ENCODE results near the gene NPTN. TPM values are rescaled to one million over a fixed set of nuclear protein-coding genes. Genes with fewer than 3 reads are reported as not detected.

The NPTN gene
- total RNA-seq, 1 experiment from 2014 or later: 164 TPM

DNA sequence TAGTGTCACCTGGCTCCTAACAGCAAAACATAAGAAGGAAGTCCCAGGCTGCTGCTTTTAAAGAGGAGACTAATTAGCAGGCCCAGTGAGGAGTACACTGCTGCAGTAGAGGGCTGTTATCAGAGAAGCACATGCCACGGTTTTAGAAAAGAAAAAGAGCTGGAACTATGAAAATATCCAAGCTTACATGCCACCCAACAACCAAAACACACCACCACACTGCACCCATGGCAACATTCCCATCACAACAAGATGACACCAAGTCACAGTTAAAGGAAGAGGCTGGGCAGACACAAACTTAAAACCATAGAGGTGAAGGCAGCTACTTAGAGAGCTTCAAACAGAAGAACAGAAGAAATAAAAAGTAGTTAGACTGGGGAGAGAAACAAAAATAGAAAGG is 37.0 kb downstream of the NPTN start:
- no peak overlapping the region for H2AFZ ChIP-seq (ENCODE audit: low read length)
- peaks cover 96% of the 10 kb centered on the region for H3K79me2 ChIP-seq (ENCODE audit: low read length)
- no peaks in the 10 kb centered on the region for H3K27me3 ChIP-seq (ENCODE audit: low read length)
- no peak for DNase-seq
- H3K4me3 ChIP-seq (ENCODE audit: low read length): no peak overlapping the region
- H3K9me2 ChIP-seq (replicated peaks; ENCODE audit: low read length): no peaks in the 10 kb centered on the region
- H3K9me3 ChIP-seq (ENCODE audit: low read length): no peaks in the 10 kb centered on the region
- POLR2A ChIA-PET (ENCODE audit: unreplicated experiment): no interaction called here
- H3K4me2 ChIP-seq (ENCODE audit: low read length): no peak overlapping the region
- intact Hi-C loops (cut with micrococcal nuclease): no loop called here
- peaks cover 10% of the 10 kb centered on the region for H3K36me3 ChIP-seq (ENCODE audit: low read depth, low read length)
- H3K4me1 ChIP-seq (ENCODE audit: insufficient read depth, low read length): peaks cover 23% of the 10 kb centered on the region
- no peak overlapping the region for H3K9ac ChIP-seq (ENCODE audit: low read length)
- no peaks in the 10 kb centered on the region for H3F3A ChIP-seq (ENCODE audit: low read length, unreplicated experiment)
- no peak for ATAC-seq
- TF ChIP-seq EZH2 (IDR thresholded peaks at IDR 0.05; ENCODE audit: low read length, unreplicated experiment) (no peak), EZH2phosphoT487 (IDR thresholded peaks at IDR 0.05; ENCODE audit: borderline replicate concordance, low read length) (no peak)
- no peak overlapping the region for H3K27ac ChIP-seq (ENCODE audit: low read length)
- peaks cover 49% of the 10 kb centered on the region for H4K20me1 ChIP-seq (ENCODE audit: low read length)
- no TSS peak for BruUV-seq (replicated peaks)
- CTCF ChIA-PET: interaction anchor here (1.7 kb wide), 1 partner anchor 40 kb away, joined by 4 read pairs; no protein-coding TSS in a partner anchor

GRCh38 chr15:73594109-73594508 is 39.1 kb downstream of the NPTN start:
- H3F3A ChIP-seq (ENCODE audit: low read length, unreplicated experiment): no peaks in the 10 kb centered on the region
- H3K79me2 ChIP-seq (ENCODE audit: low read length): peaks cover 76% of the 10 kb centered on the region
- H3K9me3 ChIP-seq (ENCODE audit: low read length): no peaks in the 10 kb centered on the region
- H2AFZ ChIP-seq (ENCODE audit: low read length): no peak overlapping the region
- ATAC-seq (no peak), DNase-seq (no peak)
- no TSS peak for BruUV-seq (replicated peaks)
- intact Hi-C loops (cut with micrococcal nuclease): no loop called here
- peaks cover 7% of the 10 kb centered on the region; the same call in 1 of the 2 replicates for H3K4me1 ChIP-seq (ENCODE audit: insufficient read depth, low read length)
- no peak overlapping the region for H3K9ac ChIP-seq (ENCODE audit: low read length)
- no peak overlapping the region for H3K27ac ChIP-seq (ENCODE audit: low read length)
- no peak overlapping the region for H3K4me2 ChIP-seq (ENCODE audit: low read length)
- no peaks in the 10 kb centered on the region for H3K9me2 ChIP-seq (replicated peaks; ENCODE audit: low read length)
- peaks cover 18% of the 10 kb centered on the region for H3K36me3 ChIP-seq (ENCODE audit: low read depth, low read length)
- ChIA-PET POLR2A (ENCODE audit: unreplicated experiment) (no interaction called here), CTCF (no interaction called here)
- H3K27me3 ChIP-seq (ENCODE audit: low read length): no peaks in the 10 kb centered on the region
- H4K20me1 ChIP-seq (ENCODE audit: low read length): peaks cover 43% of the 10 kb centered on the region
- H3K4me3 ChIP-seq (ENCODE audit: low read length): no peak overlapping the region
- no peak for TF ChIP-seq CTCF (conservative IDR thresholded peaks at IDR 0.05; ENCODE audit: low read depth, low read length)
- no peak for TF ChIP-seq EZH2 (IDR thresholded peaks at IDR 0.05; ENCODE audit: low read length, unreplicated experiment)
- no peak for TF ChIP-seq EZH2phosphoT487 (IDR thresholded peaks at IDR 0.05; ENCODE audit: borderline replicate concordance, low read length)

- CTCF ChIA-PET: no interaction called here
- BruUV-seq (replicated peaks): no TSS peak
Measured at GRCh38 chr15:73593304-73594074, 39.7 kb downstream of the NPTN start.

More at GRCh38 chr15:73593304-73594074, 39.7 kb downstream of the NPTN start:
- no peak for TF ChIP-seq CTCF (conservative IDR thresholded peaks at IDR 0.05; ENCODE audit: low read depth, low read length)
- no peak for TF ChIP-seq EZH2phosphoT487 (IDR thresholded peaks at IDR 0.05; ENCODE audit: borderline replicate concordance, low read length)
- no peak for TF ChIP-seq EZH2 (IDR thresholded peaks at IDR 0.05; ENCODE audit: low read length, unreplicated experiment)
- H3K27me3 ChIP-seq (ENCODE audit: low read length): no peaks in the 10 kb centered on the region
- ATAC-seq: no peak
- peak; percentile 12 for DNase-seq
- no peak overlapping the region for H3K27ac ChIP-seq (ENCODE audit: low read length)
- H3K4me1 ChIP-seq (ENCODE audit: insufficient read depth, low read length): peaks cover 7% of the 10 kb centered on the region; the same call in 1 of the 2 replicates
- no peak overlapping the region for H3K9ac ChIP-seq (ENCODE audit: low read length)
- no peak overlapping the region for H2AFZ ChIP-seq (ENCODE audit: low read length)
- no peak overlapping the region for H3K4me3 ChIP-seq (ENCODE audit: low read length)
- intact Hi-C loops (cut with micrococcal nuclease): no loop called here
- H3K9me3 ChIP-seq (ENCODE audit: low read length): no peaks in the 10 kb centered on the region
- H3K4me2 ChIP-seq (ENCODE audit: low read length): no peak overlapping the region
- H3K79me2 ChIP-seq (ENCODE audit: low read length): peaks cover 69% of the 10 kb centered on the region
- POLR2A ChIA-PET (ENCODE audit: unreplicated experiment): no interaction called here
- no peaks in the 10 kb centered on the region for H3K9me2 ChIP-seq (replicated peaks; ENCODE audit: low read length)
- H3F3A ChIP-seq (ENCODE audit: low read length, unreplicated experiment): no peaks in the 10 kb centered on the region
- peaks cover 24% of the 10 kb centered on the region for H3K36me3 ChIP-seq (ENCODE audit: low read depth, low read length)
- peaks cover 41% of the 10 kb centered on the region for H4K20me1 ChIP-seq (ENCODE audit: low read length)

Data from PC-3 (cell line).